ENCODE measurements around the gene RNF208. TPM values are rescaled to one million over a fixed set of nuclear protein-coding genes. Genes with fewer than 3 reads are reported as not detected.

Gene RNF208
- total RNA-seq (2013) = 0.06 TPM
- 1 to 10 TPM in 1 of 3 donors, not detected in 2; 1.5 TPM for polyA plus RNA-seq
- polyA minus RNA-seq = 0.28 and 0.48 TPM in 2 replicates
- 0 to 0.48 (median 0.13) reads per million in 11 experiments for total RNA-seq

GRCh38 chr9:137222190-137223077 is at the start of gene RNF208:
Gene RNF208 (minus strand): TSS chr9:137222240. CDS start chr9:137221212, 1,028 bp downstream.
- peak within 1 kb of the TSS; percentile 38 to 92 (median 70) for H3K4me3 ChIP-seq (replicated peaks in 1 of 3; ENCODE audit: low read depth in 2 of 3, low read length in 3 of 3)
- Mint-ChIP-seq H3K4me3 (peak within 1 kb of the TSS; percentile 90 to 93), H3K36me3 (no peaks in the 10 kb centered on the region), H3K27ac (peak within 1 kb of the TSS; percentile 68 to 90 (median 82)), H3K9me3 (no peaks in the 10 kb centered on the region), H3K4me1 (peaks cover 23% of the 10 kb centered on the region), H3K27me3 (ENCODE audit: low read depth in 3 of 3) (peaks cover 6 to 31% (median 13%) of the 10 kb centered on the region in 3 donors)
- WGBS (ENCODE audit: insufficient coverage) = 1% methylated on average over 86 of the region's 88 CpGs
- TF ChIP-seq, protein P1, sequence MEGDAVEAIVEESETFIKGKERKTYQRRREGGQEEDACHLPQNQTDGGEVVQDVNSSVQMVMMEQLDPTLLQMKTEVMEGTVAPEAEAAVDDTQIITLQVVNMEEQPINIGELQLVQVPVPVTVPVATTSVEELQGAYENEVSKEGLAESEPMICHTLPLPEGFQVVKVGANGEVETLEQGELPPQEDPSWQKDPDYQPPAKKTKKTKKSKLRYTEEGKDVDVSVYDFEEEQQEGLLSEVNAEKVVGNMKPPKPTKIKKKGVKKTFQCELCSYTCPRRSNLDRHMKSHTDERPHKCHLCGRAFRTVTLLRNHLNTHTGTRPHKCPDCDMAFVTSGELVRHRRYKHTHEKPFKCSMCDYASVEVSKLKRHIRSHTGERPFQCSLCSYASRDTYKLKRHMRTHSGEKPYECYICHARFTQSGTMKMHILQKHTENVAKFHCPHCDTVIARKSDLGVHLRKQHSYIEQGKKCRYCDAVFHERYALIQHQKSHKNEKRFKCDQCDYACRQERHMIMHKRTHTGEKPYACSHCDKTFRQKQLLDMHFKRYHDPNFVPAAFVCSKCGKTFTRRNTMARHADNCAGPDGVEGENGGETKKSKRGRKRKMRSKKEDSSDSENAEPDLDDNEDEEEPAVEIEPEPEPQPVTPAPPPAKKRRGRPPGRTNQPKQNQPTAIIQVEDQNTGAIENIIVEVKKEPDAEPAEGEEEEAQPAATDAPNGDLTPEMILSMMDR (IDR thresholded peaks at IDR 0.05) = no peak
- peak within 1 kb of the TSS; percentile 100 for H3K4me2 ChIP-seq (replicated peaks; ENCODE audit: extremely low read depth, low read length, poor library complexity, severe bottlenecking)
- no peaks in the 10 kb centered on the region for H3K9me3 ChIP-seq (replicated peaks in 1 of 2; ENCODE audit: control insufficient read depth in 1 of 2, insufficient read depth in 1 of 2, low read length in 2 of 2)
- intact Hi-C loops (cut with micrococcal nuclease) = loop anchor here (1.0 to 5.0 kb wide), 5 partner anchors 17 to 95 kb away; partner anchors contain the start of genes TPRN (in 2 of the 2), ANAPC2 (in 1 of the 2), NDOR1 (in 1 of the 2) and SSNA1 (in 1 of the 2)
- H3K4me1 ChIP-seq (ENCODE audit: control insufficient read depth in 1 of 2, insufficient read depth in 2 of 2, low read length in 2 of 2) = peaks cover 33 to 45% of the 10 kb centered on the region in 2 donors
- H4K20me1 ChIP-seq (ENCODE audit: insufficient read depth, low read length) = no peaks in the 10 kb centered on the region
- H3K79me2 ChIP-seq (ENCODE audit: insufficient read depth, low read length) = no peaks in the 10 kb centered on the region
- peak within 1 kb of the TSS; percentile 91 for H3K9ac ChIP-seq (ENCODE audit: insufficient read depth, low read length, poor library complexity, severe bottlenecking)
- peak within 1 kb of the TSS; percentile 82 for H2AFZ ChIP-seq (ENCODE audit: insufficient read depth, low read depth, low read length, poor library complexity, severe bottlenecking)
- no peaks in the 10 kb centered on the region for H3K36me3 ChIP-seq (replicated peaks in 1 of 2; ENCODE audit: control insufficient read depth in 1 of 2, insufficient read depth in 2 of 2, low read length in 2 of 2)
- peak in 1 of 3 donors; percentile 47 for DNase-seq
- H3K27ac ChIP-seq (ENCODE audit: low read depth in 1 of 2, low read length in 2 of 2) = peak within 1 kb of the TSS; percentile 49 to 90
- H3K27me3 ChIP-seq (ENCODE audit: control insufficient read depth in 2 of 2, insufficient read depth in 2 of 2, low read length in 2 of 2) = peaks cover 0 to 19% of the 10 kb centered on the region in 2 donors

- Histone ChIP-seq H3K4me1 (ENCODE audit: control insufficient read depth in 1 of 2, insufficient read depth in 2 of 2, low read length in 2 of 2) (peaks cover 46 to 54% of the 10 kb centered on the region in 2 donors), H2AFZ (ENCODE audit: insufficient read depth, low read depth, low read length, poor library complexity, severe bottlenecking) (no peak overlapping the region), H3K27me3 (ENCODE audit: control insufficient read depth in 2 of 2, insufficient read depth in 2 of 2, low read length in 2 of 2) (no peaks in the 10 kb centered on the region), H3K27ac (ENCODE audit: low read depth in 1 of 2, low read length in 2 of 2) (no peak overlapping the region), H3K9me3 (replicated peaks in 1 of 2; ENCODE audit: control insufficient read depth in 1 of 2, insufficient read depth in 1 of 2, low read length in 2 of 2) (no peaks in the 10 kb centered on the region), H3K4me3 (replicated peaks in 1 of 3; ENCODE audit: low read depth in 2 of 3, low read length in 3 of 3) (no peak overlapping the region), H3K9ac (ENCODE audit: insufficient read depth, low read length, poor library complexity, severe bottlenecking) (no peak overlapping the region), H3K79me2 (ENCODE audit: insufficient read depth, low read length) (peaks cover 10% of the 10 kb centered on the region), H3K4me2 (replicated peaks; ENCODE audit: extremely low read depth, low read length, poor library complexity, severe bottlenecking) (no peak overlapping the region), H4K20me1 (ENCODE audit: insufficient read depth, low read length) (peaks cover 32% of the 10 kb centered on the region), H3K36me3 (replicated peaks in 1 of 2; ENCODE audit: control insufficient read depth in 1 of 2, insufficient read depth in 2 of 2, low read length in 2 of 2) (peaks cover 22 to 68% of the 10 kb centered on the region in 2 donors)
- Mint-ChIP-seq H3K9me3 (no peaks in the 10 kb centered on the region), H3K27ac (no peak overlapping the region), H3K36me3 (peaks cover 31 to 67% of the 10 kb centered on the region in 2 donors), H3K4me3 (no peak overlapping the region), H3K27me3 (ENCODE audit: low read depth in 3 of 3) (peaks cover 0 to 3% (median 2%) of the 10 kb centered on the region in 3 donors), H3K4me1 (peaks cover 55% of the 10 kb centered on the region)
- intact Hi-C loops (cut with micrococcal nuclease) = no loop called here
- DNase-seq = no peak
- WGBS (ENCODE audit: insufficient coverage) = 0% methylated on average over 3 of the region's 3 CpGs
- TF ChIP-seq, protein P1 (IDR thresholded peaks at IDR 0.05) = no peak
These were observed 49.6 kb upstream of the RNF208 start for GRCh38 chr9:137271696-137272076.
